ENCODE results near the gene IGF2.

DNA sequence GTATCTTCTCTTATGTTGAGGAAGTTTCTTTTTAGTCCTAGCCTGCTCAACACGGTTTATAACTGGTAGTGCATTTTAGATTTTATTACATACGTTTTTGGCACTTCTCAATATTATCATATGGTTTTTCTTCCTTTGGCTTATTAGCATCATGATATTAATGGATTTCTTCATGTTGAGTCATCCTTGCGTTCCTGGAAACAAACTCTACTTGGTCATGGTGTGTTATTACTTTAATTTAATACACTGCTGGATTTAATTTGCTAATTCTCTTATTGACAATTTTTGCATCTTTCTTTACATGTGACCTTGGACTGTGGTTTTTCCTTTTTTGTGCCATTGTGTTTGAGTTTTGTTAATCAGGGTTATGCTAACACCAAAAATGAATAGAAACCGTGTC is 20.5 kb downstream of the IGF2 start:
- TF ChIP-seq, protein P1, sequence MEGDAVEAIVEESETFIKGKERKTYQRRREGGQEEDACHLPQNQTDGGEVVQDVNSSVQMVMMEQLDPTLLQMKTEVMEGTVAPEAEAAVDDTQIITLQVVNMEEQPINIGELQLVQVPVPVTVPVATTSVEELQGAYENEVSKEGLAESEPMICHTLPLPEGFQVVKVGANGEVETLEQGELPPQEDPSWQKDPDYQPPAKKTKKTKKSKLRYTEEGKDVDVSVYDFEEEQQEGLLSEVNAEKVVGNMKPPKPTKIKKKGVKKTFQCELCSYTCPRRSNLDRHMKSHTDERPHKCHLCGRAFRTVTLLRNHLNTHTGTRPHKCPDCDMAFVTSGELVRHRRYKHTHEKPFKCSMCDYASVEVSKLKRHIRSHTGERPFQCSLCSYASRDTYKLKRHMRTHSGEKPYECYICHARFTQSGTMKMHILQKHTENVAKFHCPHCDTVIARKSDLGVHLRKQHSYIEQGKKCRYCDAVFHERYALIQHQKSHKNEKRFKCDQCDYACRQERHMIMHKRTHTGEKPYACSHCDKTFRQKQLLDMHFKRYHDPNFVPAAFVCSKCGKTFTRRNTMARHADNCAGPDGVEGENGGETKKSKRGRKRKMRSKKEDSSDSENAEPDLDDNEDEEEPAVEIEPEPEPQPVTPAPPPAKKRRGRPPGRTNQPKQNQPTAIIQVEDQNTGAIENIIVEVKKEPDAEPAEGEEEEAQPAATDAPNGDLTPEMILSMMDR (IDR thresholded peaks at IDR 0.05), result no peak
- TF ChIP-seq POLR2A (IDR thresholded peaks at IDR 0.05), result no peak

Measured in thyroid gland (tissue), 4 donors.